CD4-positive, alpha-beta T cell treated with Interleukin-6 for 4 hours (primary cell): ENCODE data around the gene LGALS3.

ENCODE experiments used
- DNase-seq: peaks from one replicate; pipeline ENCODE4 v3.0.0-alpha.2; 2020; ENCODE audit warnings: mixed read lengths

Gene LGALS3

GRCh38 chr14:55194656-55195355, 65.8 kb downstream of the LGALS3 start:
- DNase-seq: no peak
